Tibial nerve (tissue), 3 donors: ENCODE measurements around the gene BOD1L1.

Experiments used
- POLR2A ChIP-seq, 2 donors: fragments of 450-650 bp; IDR thresholded peaks; one replicate each; pipeline ENCODE4 v1.6.1; 2017; ENCODE audit warnings: antibody characterized with exemption in 2 of 2, mild to moderate bottlenecking in 2 of 2, moderate library complexity in 2 of 2
- TF ChIP-seq, protein P1 (sequence below), 5 experiments: fragments of 200-600 bp in 3 of 5; fragments of 450-650 bp in 2 of 5; sonication (generic) in 3 of 5; IDR thresholded peaks; one replicate each; pipeline ENCODE4 v1.5.1; 2016 to 2019; ENCODE audit warnings: antibody characterized with exemption in 5 of 5, mild to moderate bottlenecking in 3 of 5, moderate library complexity in 2 of 5

- TF ChIP-seq, protein P1, sequence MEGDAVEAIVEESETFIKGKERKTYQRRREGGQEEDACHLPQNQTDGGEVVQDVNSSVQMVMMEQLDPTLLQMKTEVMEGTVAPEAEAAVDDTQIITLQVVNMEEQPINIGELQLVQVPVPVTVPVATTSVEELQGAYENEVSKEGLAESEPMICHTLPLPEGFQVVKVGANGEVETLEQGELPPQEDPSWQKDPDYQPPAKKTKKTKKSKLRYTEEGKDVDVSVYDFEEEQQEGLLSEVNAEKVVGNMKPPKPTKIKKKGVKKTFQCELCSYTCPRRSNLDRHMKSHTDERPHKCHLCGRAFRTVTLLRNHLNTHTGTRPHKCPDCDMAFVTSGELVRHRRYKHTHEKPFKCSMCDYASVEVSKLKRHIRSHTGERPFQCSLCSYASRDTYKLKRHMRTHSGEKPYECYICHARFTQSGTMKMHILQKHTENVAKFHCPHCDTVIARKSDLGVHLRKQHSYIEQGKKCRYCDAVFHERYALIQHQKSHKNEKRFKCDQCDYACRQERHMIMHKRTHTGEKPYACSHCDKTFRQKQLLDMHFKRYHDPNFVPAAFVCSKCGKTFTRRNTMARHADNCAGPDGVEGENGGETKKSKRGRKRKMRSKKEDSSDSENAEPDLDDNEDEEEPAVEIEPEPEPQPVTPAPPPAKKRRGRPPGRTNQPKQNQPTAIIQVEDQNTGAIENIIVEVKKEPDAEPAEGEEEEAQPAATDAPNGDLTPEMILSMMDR (IDR thresholded peaks at IDR 0.05) = no peak
- no peak for TF ChIP-seq POLR2A (IDR thresholded peaks at IDR 0.05)
Measured at GRCh38 chr4:13645075-13645474, 17.6 kb upstream of the BOD1L1 start.
